GM19452 (cell line): ENCODE measurements around the gene ABCG2.
"Not testable (repeated sequence)": the region's sequence is repeated elsewhere in the genome, so short reads cannot be mapped to it uniquely, and the experiment has no call there.

Experiments
- ATAC-seq: cut with Tn5 transposase; IDR thresholded peaks from one replicate; pipeline ENCODE4 v1.9.1; 2021; ENCODE audit not compliant: unreplicated experiment

Gene ABCG2

GRCh38 chr4:88119943-88120342, 38.5 kb downstream of the ABCG2 start:
- no peak for ATAC-seq

GRCh38 chr4:88115587-88115986, 42.9 kb downstream of the ABCG2 start:
- no peak for ATAC-seq

GRCh38 chr4:88112856-88113255, 45.6 kb downstream of the ABCG2 start:
- ATAC-seq, result no peak

- ATAC-seq, result no peak
Observed at GRCh38 chr4:88110826-88111225, 47.6 kb downstream of the ABCG2 start.

GRCh38 chr4:88109123-88109881, 49.1 kb downstream of the ABCG2 start:
- ATAC-seq, result no peak

GRCh38 chr4:88108747-88109122, 49.7 kb downstream of the ABCG2 start:
- ATAC-seq, result no peak

- ATAC-seq, result not testable (repeated sequence)
Observed at GRCh38 chr4:88108108-88108465, 50.4 kb downstream of the ABCG2 start.

GRCh38 chr4:88107406-88108107, 50.9 kb downstream of the ABCG2 start:
- no peak for ATAC-seq

- no peak for ATAC-seq
Observed at GRCh38 chr4:88106205-88106604, 52.2 kb downstream of the ABCG2 start.

GRCh38 chr4:88104902-88105610, 53.4 kb downstream of the ABCG2 start:
- ATAC-seq, result no peak

- ATAC-seq, result no peak
Observed at GRCh38 chr4:88102026-88102425, 56.4 kb downstream of the ABCG2 start.

- no peak for ATAC-seq
Observed at GRCh38 chr4:88101165-88101564, 57.3 kb downstream of the ABCG2 start.

GRCh38 chr4:88098993-88099752, 59.3 kb downstream of the ABCG2 start:
- ATAC-seq, result no peak

GRCh38 chr4:88097781-88098180, 60.7 kb downstream of the ABCG2 start:
- no peak for ATAC-seq

- no peak for ATAC-seq
Observed at GRCh38 chr4:88097301-88097700, 61.1 kb downstream of the ABCG2 start.

- ATAC-seq, result no peak
Observed at GRCh38 chr4:88093874-88094273, 64.6 kb downstream of the ABCG2 start.

GRCh38 chr4:88091378-88091777, 67.1 kb downstream of the ABCG2 start:
- ATAC-seq, result no peak

- no peak for ATAC-seq
Observed at GRCh38 chr4:88090898-88091297, 67.5 kb downstream of the ABCG2 start.

- no peak for ATAC-seq
Observed at GRCh38 chr4:88087004-88087403, 71.4 kb downstream of the ABCG2 start.

- ATAC-seq, result no peak
Observed at GRCh38 chr4:88080626-88081025, 77.8 kb downstream of the ABCG2 start.

- no peak for ATAC-seq
Observed at GRCh38 chr4:88078579-88078978, 79.9 kb downstream of the ABCG2 start.
